ENCODE data around the gene SELP.

Gene SELP

DNA sequence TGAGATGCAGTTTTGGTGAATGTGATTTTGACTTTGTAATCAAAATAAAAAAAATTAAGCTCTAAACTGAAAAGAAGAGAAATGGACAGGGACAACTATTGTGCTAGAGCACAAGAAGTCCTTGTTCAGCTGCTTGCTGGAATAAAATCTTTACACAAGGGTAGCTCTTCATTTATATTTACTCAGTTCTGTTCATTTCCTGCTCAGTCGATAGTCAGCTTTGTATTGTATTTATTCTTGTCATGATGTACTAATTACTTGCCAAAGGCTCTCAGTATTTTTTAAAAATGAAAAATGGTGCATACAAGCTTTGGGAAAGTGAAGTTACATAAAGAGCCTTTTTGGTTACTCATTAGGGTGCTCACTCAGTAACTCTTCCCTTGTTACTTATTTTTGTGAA is 61.4 kb downstream of the SELP start:
- no peak overlapping the region for H3K27ac ChIP-seq
- no peak overlapping the region for H3K4me2 ChIP-seq (ENCODE audit: low read length)
- no peaks in the 10 kb centered on the region for H3K27me3 ChIP-seq (ENCODE audit: control insufficient read depth, insufficient read depth, low read length)
- no peaks in the 10 kb centered on the region for H3K4me1 ChIP-seq
- H3K9me3 ChIP-seq (ENCODE audit: control insufficient read depth, low read length): no peaks in the 10 kb centered on the region
- H3K79me2 ChIP-seq: no peaks in the 10 kb centered on the region
- H2AFZ ChIP-seq: no peak overlapping the region
- TF ChIP-seq, protein P1, sequence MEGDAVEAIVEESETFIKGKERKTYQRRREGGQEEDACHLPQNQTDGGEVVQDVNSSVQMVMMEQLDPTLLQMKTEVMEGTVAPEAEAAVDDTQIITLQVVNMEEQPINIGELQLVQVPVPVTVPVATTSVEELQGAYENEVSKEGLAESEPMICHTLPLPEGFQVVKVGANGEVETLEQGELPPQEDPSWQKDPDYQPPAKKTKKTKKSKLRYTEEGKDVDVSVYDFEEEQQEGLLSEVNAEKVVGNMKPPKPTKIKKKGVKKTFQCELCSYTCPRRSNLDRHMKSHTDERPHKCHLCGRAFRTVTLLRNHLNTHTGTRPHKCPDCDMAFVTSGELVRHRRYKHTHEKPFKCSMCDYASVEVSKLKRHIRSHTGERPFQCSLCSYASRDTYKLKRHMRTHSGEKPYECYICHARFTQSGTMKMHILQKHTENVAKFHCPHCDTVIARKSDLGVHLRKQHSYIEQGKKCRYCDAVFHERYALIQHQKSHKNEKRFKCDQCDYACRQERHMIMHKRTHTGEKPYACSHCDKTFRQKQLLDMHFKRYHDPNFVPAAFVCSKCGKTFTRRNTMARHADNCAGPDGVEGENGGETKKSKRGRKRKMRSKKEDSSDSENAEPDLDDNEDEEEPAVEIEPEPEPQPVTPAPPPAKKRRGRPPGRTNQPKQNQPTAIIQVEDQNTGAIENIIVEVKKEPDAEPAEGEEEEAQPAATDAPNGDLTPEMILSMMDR (IDR thresholded peaks at IDR 0.05): no peak
- no peak overlapping the region for H3K9ac ChIP-seq
- H3K4me3 ChIP-seq (ENCODE audit: low read depth, low read length): no peak overlapping the region
- no peaks in the 10 kb centered on the region for H3K36me3 ChIP-seq (ENCODE audit: control insufficient read depth, insufficient read depth, low read length)

DNA sequence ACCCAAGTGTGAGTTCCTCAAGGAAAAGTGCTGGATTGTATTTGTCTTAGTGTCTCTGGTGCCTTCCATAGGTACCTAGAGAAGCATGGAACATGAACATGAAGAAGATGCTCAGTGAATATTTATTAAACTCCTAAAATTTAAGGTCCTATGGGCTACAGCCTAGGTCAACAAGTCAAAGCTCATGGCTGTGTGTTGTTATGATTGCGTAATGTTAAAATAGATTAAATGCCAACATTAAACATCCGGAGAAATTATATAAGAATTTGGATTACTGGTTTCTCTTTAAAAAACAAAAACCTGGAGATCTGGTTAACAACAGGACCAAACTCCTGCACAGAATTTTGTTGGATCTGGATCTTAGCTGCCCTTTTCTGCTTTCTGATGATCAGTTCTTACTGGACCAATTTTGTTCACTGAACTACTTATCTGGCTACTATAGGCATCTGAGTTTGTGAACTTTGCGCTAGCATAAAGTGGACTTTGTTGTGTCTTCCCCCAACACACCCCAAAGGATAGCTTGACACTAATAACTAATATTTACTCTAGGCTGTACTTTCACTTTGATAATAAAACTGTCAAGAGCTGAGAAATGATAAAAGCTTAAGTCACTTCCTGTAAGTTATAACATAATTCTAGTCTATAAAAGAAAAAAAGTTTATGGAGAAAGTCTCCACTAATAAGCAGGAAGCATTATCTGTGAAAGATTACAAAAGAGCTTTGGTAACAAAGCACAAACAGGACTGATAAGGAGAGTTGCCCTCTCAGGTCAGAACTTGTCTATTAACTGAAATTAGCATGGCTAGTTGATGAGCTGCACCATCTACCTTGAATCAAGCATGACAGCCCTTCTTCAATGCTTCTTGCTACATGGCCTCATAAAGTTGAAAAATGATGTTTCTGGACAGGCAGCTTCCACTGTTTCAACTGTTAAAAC is 64.3 kb downstream of the SELP start:
- H3K4me3 ChIP-seq (ENCODE audit: low read depth, low read length): no peak overlapping the region

DNA sequence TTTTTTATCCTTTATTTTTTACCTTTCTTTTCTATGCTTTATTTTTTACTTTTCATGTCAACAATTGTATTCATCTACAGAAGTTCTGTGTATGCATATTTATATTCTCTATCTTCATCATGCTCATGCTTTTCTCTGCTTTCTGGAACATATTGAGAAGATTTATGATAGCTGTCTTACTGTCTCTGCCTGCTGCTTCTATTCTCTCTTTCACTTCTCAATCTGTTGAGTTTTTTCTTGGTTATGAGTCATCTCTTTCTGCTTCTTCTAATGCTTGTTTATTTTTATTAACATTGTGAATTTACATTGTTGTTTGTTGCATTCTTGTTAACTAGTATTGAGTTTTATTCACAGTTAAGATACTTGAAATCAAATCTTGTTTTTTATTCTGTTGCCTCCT is 66.3 kb downstream of the SELP start:
- no peaks in the 10 kb centered on the region for H3K79me2 ChIP-seq
- TF ChIP-seq, protein P1 (IDR thresholded peaks at IDR 0.05): no peak
- H3K36me3 ChIP-seq (ENCODE audit: control insufficient read depth, insufficient read depth, low read length): no peaks in the 10 kb centered on the region
- H2AFZ ChIP-seq: no peak overlapping the region
- no peak overlapping the region for H3K4me3 ChIP-seq (ENCODE audit: low read depth, low read length)
- H3K9me3 ChIP-seq (ENCODE audit: control insufficient read depth, low read length): no peaks in the 10 kb centered on the region
- no peak overlapping the region for H3K27ac ChIP-seq
- no peak overlapping the region for H3K4me2 ChIP-seq (ENCODE audit: low read length)
- no peak overlapping the region for H3K9ac ChIP-seq
- no peaks in the 10 kb centered on the region for H3K27me3 ChIP-seq (ENCODE audit: control insufficient read depth, insufficient read depth, low read length)
- no peaks in the 10 kb centered on the region for H3K4me1 ChIP-seq

More for the DNA sequence above, 64.3 kb downstream of the SELP start:
- H3K4me1 ChIP-seq: no peaks in the 10 kb centered on the region
- TF ChIP-seq, protein P1 (IDR thresholded peaks at IDR 0.05): no peak
- H3K36me3 ChIP-seq (ENCODE audit: control insufficient read depth, insufficient read depth, low read length): no peaks in the 10 kb centered on the region
- H3K79me2 ChIP-seq: no peaks in the 10 kb centered on the region
- no peak overlapping the region for H2AFZ ChIP-seq
- no peak overlapping the region for H3K27ac ChIP-seq
- no peak overlapping the region for H3K9ac ChIP-seq
- H3K4me2 ChIP-seq (ENCODE audit: low read length): no peak overlapping the region
- no peaks in the 10 kb centered on the region for H3K27me3 ChIP-seq (ENCODE audit: control insufficient read depth, insufficient read depth, low read length)
- no peaks in the 10 kb centered on the region for H3K9me3 ChIP-seq (ENCODE audit: control insufficient read depth, low read length)

DNA sequence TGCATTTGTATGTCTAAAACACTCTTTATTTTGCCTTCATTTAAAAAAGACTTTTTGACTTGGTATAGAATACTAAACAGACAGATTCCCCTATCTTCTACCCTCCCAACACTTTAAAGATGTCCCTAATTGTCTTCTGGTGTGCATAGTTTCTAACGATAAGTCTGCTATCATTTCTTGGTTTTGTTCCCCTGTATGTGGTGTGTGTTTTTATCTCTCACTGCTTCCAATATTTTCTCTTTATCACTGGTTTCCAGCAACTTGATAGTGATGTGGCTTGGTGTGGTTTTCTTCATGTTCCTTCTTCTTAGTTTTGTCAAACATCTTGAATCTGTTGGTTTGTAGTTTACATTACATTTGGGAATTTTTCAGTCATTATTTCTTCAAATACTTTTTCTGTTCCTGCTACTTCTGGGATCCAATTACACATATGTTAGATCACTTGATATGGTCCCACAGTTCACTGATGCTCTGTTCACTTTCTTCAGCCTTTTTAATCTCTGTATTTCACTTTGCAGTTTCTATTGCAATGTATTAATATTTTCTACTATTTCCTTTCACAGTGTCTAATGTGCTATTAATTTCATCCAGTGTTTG is 66.8 kb downstream of the SELP start:
- H3K79me2 ChIP-seq: no peaks in the 10 kb centered on the region
- TF ChIP-seq, protein P1 (IDR thresholded peaks at IDR 0.05): no peak
- H3K9me3 ChIP-seq (ENCODE audit: control insufficient read depth, low read length): no peaks in the 10 kb centered on the region

More for the DNA sequence above, 66.8 kb downstream of the SELP start:
- H3K27ac ChIP-seq: no peak overlapping the region
- no peak overlapping the region for H3K9ac ChIP-seq
- H3K27me3 ChIP-seq (ENCODE audit: control insufficient read depth, insufficient read depth, low read length): no peaks in the 10 kb centered on the region
- no peak overlapping the region for H2AFZ ChIP-seq
- H3K36me3 ChIP-seq (ENCODE audit: control insufficient read depth, insufficient read depth, low read length): no peaks in the 10 kb centered on the region
- H3K4me2 ChIP-seq (ENCODE audit: low read length): no peak overlapping the region
- no peak overlapping the region for H3K4me3 ChIP-seq (ENCODE audit: low read depth, low read length)
- no peaks in the 10 kb centered on the region for H3K4me1 ChIP-seq

Measured in parathyroid adenoma (tissue), 2 donors.